GM18507 (cell line): ENCODE data around the gene SMIM1.
"Not testable (repeated sequence)": the region's sequence is repeated elsewhere in the genome, so short reads cannot be mapped to it uniquely, and the experiment has no call there.

Source experiments
- DNase-seq: peaks from one replicate; pipeline ENCODE4 v3.0.0; 2011; ENCODE audit warnings: low read depth; ENCODE audit not compliant: insufficient read length; ENCODE audit errors: extremely low spot score
- FAIRE-seq: peaks from 2 replicates; lab custom pipeline; 2011; peaks lifted over from hg19 to GRCh38; lab: Jason Lieb, UNC

SMIM1 gene

DNA sequence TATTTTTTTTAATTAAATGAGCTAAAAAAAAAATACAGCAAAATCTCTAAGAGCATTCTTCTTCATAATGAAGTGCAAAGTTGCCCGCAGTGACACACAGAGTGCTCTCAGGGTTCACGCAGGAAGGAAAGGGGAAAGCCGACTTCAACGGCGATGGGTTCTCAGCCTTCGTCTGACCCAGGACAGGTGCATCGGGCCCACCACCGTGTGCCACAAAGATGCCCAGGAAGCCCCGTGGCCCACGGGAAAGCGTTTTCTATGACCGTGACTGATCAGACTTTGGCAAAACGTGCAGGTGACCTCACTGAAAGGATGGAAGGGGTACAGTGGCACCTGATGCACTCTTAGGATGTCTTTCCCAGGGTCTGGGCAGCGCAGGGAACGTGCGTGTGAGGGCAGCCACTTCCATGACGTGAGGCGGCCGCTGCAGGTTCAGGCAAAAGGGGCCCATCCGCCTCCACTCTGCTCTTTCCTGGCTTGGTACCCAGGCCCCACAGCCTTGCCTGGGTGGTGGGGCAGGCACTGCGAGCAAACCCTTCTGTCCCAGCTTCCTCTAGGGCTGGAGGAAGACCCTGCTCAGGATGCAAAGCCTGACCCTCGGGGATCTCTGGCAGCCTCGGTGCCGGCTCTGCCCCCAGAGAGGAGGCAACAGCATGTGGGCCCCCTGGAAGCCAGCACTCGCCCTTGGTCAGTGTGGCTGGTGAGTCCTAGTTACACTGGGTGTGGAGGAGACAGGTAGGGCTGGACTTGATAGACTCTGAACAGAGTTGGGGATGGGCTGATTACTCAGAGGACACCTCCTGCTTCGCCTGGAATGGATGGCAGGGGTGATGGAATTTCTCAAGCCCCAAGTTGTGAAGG, 15.4 kb downstream of the SMIM1 start:
- no peak for FAIRE-seq
- DNase-seq, result no peak

DNA sequence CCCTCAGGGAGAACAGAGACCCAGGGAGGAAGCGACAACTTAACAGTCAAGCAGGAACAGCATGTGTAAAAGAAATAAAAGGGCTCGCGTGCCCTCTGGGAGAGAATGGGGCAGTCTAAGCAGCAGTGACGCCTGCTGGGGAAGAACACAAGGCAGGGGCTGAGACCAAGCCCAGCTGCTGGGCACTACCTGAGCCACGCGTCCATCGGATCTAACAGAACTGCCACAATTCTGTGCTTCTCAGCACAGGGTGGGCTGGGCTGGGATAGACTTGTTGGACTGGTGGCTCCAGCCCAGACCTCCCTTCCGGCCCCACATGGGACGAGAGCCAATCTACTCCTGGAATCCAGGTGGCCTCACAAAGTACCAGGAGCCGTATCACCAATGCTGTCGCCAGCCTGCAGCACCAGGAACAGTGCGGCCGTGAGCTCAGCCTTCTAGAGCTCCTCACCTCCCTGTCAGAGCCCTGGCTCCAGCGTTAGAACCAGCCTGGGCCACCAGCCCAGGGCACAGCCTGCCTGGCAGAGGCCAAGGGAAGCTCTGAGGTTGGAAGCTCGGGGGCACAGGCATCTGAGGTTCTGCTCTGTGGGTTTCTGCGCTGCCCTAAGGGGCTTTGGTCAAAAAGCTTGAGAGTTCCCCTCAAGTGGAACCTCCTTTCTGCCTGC, 16.3 kb downstream of the SMIM1 start:
- FAIRE-seq (no peak), DNase-seq (no peak)

DNA sequence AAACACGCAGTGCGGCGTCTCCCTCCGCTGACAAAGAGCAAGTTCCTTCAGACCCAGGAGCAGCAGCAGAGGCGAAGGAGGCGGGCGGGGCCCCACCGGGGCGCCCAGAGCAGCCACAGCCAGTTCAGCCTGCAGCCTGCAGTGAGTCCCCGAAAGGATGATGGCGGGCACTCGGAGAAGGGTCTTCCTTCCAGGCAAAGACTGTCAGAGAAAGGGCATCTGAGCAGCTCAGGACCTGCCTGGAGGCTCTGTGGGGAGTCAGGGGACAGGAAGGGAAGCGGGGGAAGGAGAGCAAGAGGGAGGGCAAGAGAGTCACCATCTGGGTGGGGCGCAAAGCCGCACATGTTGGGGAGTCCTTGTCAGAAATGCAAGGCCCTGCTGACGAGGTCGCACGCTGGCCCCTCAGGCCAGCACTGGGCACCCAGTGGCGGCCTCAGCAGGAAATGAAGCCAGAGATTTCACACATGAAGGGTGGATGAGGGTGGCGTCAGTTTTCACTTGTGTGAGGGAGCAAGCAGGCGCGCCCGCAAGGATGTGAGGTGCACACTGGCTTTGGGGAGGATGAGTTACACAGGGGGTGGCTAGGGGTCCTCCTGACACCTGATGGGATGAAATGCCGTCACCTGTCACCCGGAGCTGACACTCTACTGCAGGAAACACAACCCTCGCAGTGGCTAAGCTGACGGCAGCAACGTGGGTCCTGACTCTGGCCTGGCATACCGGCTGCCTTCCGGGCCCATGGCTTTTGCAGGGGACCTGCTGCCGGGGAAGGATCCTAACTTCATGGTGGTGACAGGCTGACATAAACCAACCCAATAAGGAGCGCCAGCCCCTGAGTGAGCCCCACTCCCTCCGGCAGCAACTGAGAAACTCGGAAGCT, 17.1 kb downstream of the SMIM1 start:
- FAIRE-seq (no peak), DNase-seq (no peak)

DNA sequence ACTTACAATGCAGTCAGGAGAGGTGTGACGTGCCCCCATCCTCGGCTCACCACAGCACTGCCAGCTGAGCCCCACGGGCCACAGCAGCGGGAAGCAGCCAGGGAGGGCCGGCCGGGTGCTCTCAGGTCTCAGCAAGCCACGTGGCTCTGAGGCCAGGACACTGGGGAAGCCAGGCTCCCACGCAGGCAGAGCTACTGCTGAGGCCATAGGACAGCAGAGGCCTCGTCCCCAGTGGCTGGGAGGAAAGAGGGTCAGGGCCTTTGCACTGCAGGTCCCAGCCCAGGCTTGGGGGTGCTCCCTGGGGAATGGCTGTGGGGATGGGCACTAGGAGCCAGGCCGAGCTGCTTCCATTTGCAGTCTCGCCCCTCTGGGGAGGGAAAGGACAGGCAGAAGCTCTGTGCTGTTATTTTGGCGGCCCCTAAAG, 18.0 kb downstream of the SMIM1 start:
- DNase-seq (no peak), FAIRE-seq (no peak)

DNA sequence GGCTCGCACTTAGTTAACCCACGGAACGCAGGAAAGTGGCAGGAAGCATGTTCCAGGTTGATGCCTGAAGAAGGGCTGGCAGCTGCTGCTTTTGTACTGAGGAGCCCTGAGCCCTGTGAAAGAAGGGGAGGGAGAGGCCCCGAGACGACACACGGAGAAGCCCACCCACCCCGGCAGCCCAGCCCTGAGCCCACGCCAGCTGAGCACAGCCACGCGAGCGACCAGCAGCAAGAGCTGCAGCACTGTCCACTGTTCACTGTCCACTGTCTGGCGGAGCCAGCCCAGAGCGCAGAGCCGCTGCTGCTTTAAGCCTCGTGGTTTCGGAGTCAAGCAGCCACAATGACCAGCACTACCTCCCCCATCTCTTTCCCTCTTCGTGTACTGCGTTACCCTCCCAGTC, 18.4 kb downstream of the SMIM1 start:
- no peak for FAIRE-seq
- DNase-seq, result no peak

DNA sequence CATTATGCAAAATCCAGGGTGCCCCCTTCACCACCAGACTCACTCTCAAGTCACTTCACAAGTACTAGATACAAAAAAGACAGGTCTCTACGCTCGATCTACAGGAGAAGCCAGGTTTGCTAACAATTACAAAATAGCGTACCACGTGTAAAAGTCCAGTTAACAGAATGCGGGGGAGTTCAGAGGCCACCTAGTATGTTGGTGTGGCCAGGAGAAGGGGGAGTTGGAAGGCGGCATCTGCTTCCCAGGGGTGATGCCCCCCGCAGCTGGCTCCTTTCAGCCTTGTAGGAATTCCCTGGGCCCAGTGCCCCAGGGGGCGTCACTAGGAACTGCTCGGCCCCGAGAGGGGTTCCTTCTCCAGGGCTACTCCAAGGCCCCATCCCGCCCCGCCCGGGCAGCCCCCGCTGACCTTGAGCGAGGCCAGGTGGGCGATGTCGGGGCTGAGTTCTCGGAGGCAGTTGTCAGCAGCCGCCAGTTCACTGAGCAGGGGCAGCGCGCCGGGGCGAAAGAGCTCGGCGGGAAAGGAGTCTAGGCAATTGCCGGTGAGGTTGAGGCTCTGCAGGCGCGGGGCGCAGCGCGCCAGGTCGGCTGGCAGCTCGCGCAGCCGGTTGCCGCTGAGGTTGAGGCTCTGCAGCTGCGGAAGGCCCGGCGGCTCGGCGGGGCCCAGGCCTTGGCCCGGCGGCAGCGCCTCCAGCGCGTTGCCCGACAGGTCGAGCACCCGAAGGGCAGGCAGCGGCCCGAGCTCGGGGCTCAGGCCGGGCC, 23.1 kb downstream of the SMIM1 start:
- FAIRE-seq (no peak), DNase-seq (no peak)

DNA sequence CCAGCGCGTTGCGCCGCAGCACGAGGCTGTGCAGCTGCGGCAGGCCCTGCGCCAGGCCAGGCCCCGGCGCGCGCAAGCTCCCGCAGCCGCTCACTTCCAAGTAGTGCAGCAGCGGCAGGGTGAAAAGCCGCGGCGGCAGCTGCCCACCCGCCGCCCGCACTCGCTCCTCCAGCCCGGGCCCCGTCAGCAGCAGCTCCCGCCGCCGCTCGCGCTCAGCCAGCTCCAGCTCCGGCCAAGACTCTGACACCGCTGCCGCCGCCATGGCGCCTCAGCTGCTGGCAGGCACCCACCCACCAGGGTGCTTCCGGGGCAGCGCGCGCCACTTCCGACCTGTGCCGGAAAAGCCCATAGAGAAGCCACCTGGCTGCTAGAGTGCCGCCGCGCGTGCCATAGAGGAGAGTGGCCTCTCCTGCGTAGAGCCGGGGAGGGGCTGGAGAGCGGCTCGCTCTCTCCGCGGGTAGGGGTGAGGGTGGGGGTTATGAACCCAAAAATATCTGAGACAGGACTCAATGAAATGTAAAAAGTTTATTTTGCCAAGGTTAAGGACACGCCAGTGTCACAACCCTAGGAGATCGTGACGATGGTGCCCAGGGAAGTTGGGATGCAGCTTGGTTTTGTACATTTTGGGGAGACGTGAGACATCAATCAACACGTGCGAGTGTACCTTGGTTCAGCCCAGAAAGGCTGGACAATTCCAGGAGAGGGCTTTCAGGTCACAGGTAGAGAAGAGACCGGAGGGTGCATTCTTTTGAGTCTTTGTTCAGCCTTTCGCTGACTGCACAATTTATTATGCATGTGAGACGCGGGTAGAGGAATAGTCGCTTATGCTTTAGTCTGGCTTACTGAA, 23.9 kb downstream of the SMIM1 start, which contains the start of gene LRRC47:
Gene LRRC47, minus strand, starts transcription at position 284 of the 847 bp plus-strand sequence. Its CDS starts 22 bp downstream, at position 262.
- DNase-seq (peak; percentile 96), FAIRE-seq (peak; percentile 93)

DNA sequence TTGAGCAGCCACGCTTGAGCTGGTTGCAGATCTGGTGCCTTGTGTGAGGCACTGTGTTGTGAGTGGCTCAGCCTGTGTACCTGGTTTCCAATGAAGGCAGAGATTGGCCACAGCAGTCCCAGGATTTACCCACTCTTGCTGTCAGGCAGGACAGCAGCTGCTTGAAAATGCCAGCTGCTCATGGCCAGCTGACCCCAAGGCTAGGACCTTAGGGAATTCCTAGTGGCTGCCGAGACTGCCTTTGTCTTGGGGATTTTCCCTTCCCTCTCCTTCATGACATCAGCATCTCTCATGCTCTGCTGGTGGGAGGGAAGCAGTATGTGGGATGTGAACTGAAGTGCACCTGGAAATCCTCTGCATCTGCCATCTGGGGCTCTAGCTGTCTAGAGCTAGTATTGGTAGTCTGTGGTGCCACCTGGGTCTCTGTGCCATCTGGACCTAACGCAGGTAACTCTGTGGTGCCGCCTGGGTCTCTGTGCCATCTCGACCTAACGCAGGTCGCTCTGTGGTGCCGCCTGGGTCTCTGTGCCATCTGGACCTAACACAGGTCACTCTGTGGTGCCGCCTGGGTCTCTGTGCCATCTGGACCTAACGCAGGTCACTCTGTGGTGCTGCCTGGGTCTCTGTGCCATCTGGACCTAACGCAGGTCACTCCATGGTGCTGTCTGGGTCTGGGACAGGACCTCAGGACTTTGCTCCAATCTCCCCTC, 27.6 kb downstream of the SMIM1 start:
- FAIRE-seq (no peak), DNase-seq (no peak)

DNA sequence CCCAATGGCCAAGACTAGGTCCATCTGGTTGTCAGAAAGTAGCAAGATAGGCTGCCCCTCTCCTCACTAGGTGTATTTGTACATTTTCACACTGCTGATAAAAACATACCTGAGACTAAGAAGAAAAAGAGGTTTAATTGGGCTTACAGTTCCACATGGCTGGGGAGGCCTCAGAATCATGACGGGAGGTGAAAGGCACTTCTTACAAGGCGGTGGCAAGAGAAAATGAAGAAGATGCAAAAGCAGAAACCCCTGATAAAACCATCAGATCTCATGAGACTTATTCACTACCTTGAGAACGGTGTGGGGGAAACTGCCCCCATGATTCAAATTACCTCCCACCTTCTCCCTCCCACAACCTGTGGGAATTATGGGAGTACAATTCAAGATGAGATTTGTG, 28.2 kb downstream of the SMIM1 start:
- not testable (repeated sequence) for FAIRE-seq

DNA sequence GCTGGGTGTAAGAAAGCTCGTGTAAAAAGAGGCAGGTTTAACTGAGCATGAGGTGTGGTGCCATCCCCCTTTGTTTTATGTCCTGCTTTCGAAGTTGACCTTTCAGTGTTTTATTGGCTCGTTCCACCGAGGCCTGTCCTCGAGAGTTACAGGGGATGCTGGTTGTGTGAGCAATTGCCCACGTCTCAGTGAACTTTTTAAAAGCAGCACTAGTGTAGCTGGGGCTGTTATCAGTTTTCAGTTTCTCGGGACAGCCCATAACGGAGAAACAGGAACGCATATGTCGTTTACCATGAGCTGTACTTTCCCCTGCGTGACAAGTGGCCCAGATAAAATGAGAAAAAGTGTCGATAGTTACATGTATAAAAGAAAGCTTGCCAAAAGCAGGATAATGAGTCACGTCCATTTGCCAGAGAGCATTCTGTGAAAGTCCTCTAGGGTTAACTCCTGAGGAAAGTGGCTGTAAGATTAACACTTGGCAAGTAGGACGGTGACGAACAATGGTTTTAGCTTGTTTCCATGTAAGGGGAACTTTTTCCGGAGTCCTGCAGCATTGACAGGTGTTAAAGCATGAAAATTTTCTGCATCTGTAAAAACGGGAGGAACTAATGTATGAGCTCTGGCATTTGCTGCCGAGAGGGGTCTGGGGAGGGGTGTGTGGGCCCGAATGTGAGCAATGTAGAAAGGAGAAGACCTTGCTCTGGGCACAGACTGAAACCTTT, 31.5 kb downstream of the SMIM1 start:
- FAIRE-seq, result no peak
- DNase-seq, result no peak

More for the DNA sequence above, 28.2 kb downstream of the SMIM1 start:
- not testable (repeated sequence) for DNase-seq

DNA sequence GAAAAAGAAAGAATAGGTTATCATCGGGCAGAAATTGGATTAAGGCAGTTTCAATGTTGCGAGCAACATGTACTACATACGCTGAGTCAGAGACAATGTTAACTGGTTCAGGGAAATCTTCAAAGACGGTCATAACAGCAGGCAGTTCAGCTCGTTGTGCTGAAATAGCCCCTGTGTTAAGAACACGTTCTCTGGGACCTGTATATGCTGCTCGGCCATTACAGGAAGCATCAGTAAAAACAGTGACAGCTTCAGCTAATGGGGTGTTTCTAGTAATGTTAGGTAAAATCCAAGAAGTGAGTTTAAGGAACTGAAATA, 32.0 kb downstream of the SMIM1 start:
- DNase-seq, result not testable (repeated sequence)
- FAIRE-seq, result peak; percentile 18

DNA sequence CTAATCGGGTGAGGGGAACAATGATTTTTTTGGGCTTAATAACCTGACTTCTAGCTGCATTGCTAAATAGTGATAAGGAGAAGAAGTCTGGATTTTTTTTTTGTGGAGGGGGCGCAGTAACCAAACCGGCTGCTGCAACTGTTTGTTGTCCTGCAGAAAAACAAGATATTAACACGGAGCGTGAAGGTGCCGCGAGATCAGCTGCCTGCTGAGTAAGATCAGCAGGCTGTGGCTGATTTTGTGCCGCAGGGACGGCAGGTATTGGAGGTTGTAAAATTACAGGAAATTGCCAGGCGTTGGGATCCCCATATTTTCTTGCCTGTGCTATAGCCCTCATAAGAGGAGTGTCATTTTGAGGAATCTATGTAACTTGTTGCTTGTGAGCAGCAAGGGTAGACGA, 32.5 kb downstream of the SMIM1 start:
- DNase-seq (no peak), FAIRE-seq (no peak)

DNA sequence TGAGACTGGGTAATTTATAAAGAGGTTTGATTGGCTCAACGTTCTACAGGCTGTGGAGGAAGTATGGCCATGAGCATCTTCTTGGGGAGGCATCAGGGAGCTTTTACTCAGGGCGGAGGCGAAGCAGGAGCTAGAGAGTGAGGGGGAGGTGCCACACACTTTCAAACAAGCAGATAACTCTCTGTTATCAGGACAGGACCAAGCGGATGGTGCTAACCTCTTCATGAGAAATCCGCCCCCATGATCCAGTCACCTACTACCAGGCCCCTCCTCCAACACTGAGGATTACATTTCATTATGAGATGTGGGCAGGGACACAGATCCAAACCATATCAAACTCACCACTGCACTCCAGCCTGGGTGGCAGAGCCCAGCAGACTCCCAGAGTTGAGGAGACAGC, 35.2 kb downstream of the SMIM1 start:
- DNase-seq, result no peak
- no peak for FAIRE-seq

DNA sequence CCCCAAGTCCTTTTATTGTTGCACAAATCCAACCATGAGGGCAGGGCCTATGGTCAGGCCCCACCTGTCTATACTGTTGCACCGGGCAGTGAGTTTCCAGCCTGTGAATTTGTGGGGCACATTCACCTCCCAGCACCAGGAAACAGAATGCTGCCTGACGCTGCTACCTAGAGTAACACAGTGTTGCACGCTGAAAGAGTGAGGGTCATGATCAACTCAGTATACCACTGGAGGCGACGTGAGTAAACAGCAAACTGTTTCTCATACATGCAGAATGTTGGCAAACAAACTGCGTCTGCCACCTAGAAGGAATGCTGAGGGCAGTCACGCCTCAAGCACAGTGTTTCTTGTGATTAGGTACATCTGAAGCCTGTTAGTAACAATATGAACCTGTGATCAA, 37.1 kb downstream of the SMIM1 start:
- no peak for DNase-seq
- FAIRE-seq, result no peak

DNA sequence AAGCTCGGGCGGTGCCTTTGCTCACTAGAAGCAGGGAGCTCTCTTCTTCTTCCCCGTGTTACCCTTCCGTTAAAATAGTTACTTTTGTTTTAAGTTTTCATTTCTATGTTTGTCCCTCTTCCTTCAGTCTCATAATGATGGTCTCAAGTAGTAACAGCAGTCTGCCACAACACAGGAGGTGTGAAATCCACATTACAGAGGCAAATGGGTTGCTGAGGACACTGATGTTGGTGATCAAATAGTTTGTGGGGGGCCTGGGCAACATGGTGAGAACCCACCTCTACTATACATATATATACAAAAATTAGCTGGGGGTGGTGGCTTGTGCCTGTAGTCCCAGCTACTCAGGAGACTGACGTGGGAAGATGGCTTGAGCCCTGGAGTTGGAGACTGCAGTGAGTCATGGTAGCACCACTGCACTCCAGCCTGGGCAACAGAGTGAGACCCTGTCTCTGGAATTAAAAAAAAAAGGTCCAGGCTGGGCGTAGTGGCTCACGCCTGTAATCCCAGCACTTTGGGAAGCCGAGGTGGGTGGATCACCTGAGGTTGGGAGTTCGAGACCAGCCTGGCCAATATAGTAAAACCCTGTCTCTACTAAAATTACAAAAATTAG, 37.7 kb downstream of the SMIM1 start:
- DNase-seq, FAIRE-seq: not testable (repeated sequence)

DNA sequence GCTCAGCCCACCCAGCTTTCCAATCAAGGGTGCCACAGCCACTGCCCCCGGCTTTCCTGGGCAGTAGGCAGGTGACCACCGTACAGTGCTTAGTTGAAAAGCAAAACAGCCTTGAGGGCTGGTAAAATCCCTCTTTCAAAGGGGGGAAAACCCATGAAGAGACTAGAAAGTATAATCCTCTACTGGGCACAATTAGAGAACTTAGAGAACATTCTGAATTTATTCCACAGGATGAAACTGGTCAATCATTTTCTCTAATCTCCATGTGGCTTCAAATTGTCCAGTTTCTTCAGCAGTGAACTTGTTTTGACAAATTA, 39.0 kb downstream of the SMIM1 start:
- DNase-seq, result no peak
- no peak for FAIRE-seq

DNA sequence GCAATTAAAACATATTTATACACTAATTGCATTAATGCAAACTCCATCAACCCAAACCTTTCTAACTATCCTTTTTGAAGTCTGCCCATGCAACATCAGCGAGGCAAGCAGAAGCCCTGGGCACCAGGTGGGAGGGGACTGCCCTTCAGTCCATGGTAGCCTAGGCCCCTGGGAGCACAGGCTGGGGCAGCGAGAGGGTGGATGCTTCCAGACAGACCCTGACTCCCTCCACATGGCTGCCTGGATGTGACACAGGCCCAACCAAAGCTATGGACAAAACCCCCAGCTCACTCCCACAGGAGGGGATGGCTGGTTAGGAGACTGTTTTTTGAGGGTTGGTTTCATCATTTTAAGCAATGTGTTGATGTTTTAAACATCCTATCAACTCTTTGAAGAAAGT, 41.5 kb downstream of the SMIM1 start:
- FAIRE-seq (no peak), DNase-seq (no peak)
